ENCODE results near the gene ZNF638.

The ZNF638 gene

GRCh38 chr2:71451705-71452104, 120.1 kb downstream of the ZNF638 start:
- Histone ChIP-seq H3K9ac (ENCODE audit: low read length) (no peak overlapping the region), H3K4me3 (ENCODE audit: insufficient read depth in 1 of 2, low read depth in 1 of 2, low read length in 2 of 2) (no peak overlapping the region), H3K4ac (ENCODE audit: low read depth in 1 of 2, low read length in 2 of 2) (no peak overlapping the region), H3K18ac (ENCODE audit: low read depth in 1 of 2, low read length in 2 of 2) (no peak overlapping the region), H2BK5ac (ENCODE audit: low read depth, low read length, poor library complexity, severe bottlenecking) (no peak overlapping the region), H2BK12ac (ENCODE audit: low read length in 2 of 2) (no peak overlapping the region), H4K8ac (ENCODE audit: low read length) (no peak overlapping the region), H4K91ac (ENCODE audit: low read length) (no peak overlapping the region), H3K27me3 (ENCODE audit: control insufficient read depth in 1 of 2, insufficient read depth in 1 of 2, low read length in 2 of 2) (peaks cover 0 to 37% of the 10 kb centered on the region in 2 experiments), H2BK15ac (ENCODE audit: low read depth, poor library complexity, severe bottlenecking) (no peak overlapping the region), H2BK120ac (ENCODE audit: low read depth, low read length) (no peak overlapping the region), H3K4me1 (ENCODE audit: control insufficient read depth, insufficient read depth, low read depth, low read length) (peaks cover 29% of the 10 kb centered on the region), H2AFZ (ENCODE audit: low read depth, low read length) (no peak overlapping the region), H3K4me2 (ENCODE audit: low read length, poor library complexity, severe bottlenecking) (no peak overlapping the region), H3K36me3 (ENCODE audit: control insufficient read depth in 1 of 2, insufficient read depth in 2 of 2, low read depth in 1 of 2, low read length in 2 of 2) (no peaks in the 10 kb centered on the region), H3K14ac (ENCODE audit: low read length in 2 of 2) (no peak overlapping the region), H3K27ac (ENCODE audit: low read length, poor library complexity, severe bottlenecking) (no peak overlapping the region), H2AK5ac (ENCODE audit: low read length, severe bottlenecking) (no peak overlapping the region), H3K23ac (ENCODE audit: low read length in 2 of 2) (no peak overlapping the region), H3K9me3 (ENCODE audit: control insufficient read depth, low read length) (no peaks in the 10 kb centered on the region), H3K79me1 (replicated peaks; ENCODE audit: low read length, poor library complexity, severe bottlenecking) (no peaks in the 10 kb centered on the region)
- 42% methylated on average over 2 of the region's 4 CpGs for WGBS
- peak; percentile 61 for DNase-seq

GRCh38 chr2:71452565-71452964, 121.0 kb downstream of the ZNF638 start:
- 86% methylated on average over 1 of the region's 2 CpGs for WGBS
- no peak overlapping the region for H3K18ac ChIP-seq (ENCODE audit: low read depth in 1 of 2, low read length in 2 of 2)

GRCh38 chr2:71453404-71454220, 122.0 kb downstream of the ZNF638 start, which contains the start of gene DYSF:
DYSF (plus strand) TSS chr2:71453561.
- peak within 1 kb of the TSS; percentile 24 for H2BK5ac ChIP-seq (ENCODE audit: low read depth, low read length, poor library complexity, severe bottlenecking)
- peak within 1 kb of the TSS; percentile 91 for H3K4me2 ChIP-seq (ENCODE audit: low read length, poor library complexity, severe bottlenecking)
- H3K79me1 ChIP-seq (replicated peaks; ENCODE audit: low read length, poor library complexity, severe bottlenecking), result peaks cover 5% of the 10 kb centered on the region
- peaks cover 0 to 6% of the 10 kb centered on the region in 2 experiments for H3K36me3 ChIP-seq (ENCODE audit: control insufficient read depth in 1 of 2, insufficient read depth in 2 of 2, low read depth in 1 of 2, low read length in 2 of 2)
- peak within 1 kb of the TSS in 1 of 2 experiments; percentile 49 for H3K18ac ChIP-seq (ENCODE audit: low read depth in 1 of 2, low read length in 2 of 2)
- H3K4me3 ChIP-seq (ENCODE audit: insufficient read depth in 1 of 2, low read depth in 1 of 2, low read length in 2 of 2), result peak within 1 kb of the TSS; percentile 70 to 77
- H3K27me3 ChIP-seq (ENCODE audit: control insufficient read depth in 1 of 2, insufficient read depth in 1 of 2, low read length in 2 of 2), result peaks cover 0 to 47% of the 10 kb centered on the region in 2 experiments
- no peak within 1 kb of the TSS for H2AFZ ChIP-seq (ENCODE audit: low read depth, low read length)
- H3K9me3 ChIP-seq (ENCODE audit: control insufficient read depth, low read length), result no peaks in the 10 kb centered on the region
- peak within 1 kb of the TSS; percentile 9 for H2BK15ac ChIP-seq (ENCODE audit: low read depth, poor library complexity, severe bottlenecking)
- peak within 1 kb of the TSS; percentile 92 for H2AK5ac ChIP-seq (ENCODE audit: low read length, severe bottlenecking)
- no peak within 1 kb of the TSS for H2BK120ac ChIP-seq (ENCODE audit: low read depth, low read length)
- H3K4ac ChIP-seq (ENCODE audit: low read depth in 1 of 2, low read length in 2 of 2), result no peak within 1 kb of the TSS
- peak within 1 kb of the TSS in 1 of 2 experiments; percentile 16 for H3K23ac ChIP-seq (ENCODE audit: low read length in 2 of 2)
- no peak within 1 kb of the TSS for H3K14ac ChIP-seq (ENCODE audit: low read length in 2 of 2)
- H3K9ac ChIP-seq (ENCODE audit: low read length), result peak within 1 kb of the TSS; percentile 46
- H3K4me1 ChIP-seq (ENCODE audit: control insufficient read depth, insufficient read depth, low read depth, low read length), result peaks cover 42% of the 10 kb centered on the region
- H3K27ac ChIP-seq (ENCODE audit: low read length, poor library complexity, severe bottlenecking), result peak within 1 kb of the TSS; percentile 98
- no peak within 1 kb of the TSS for H4K91ac ChIP-seq (ENCODE audit: low read length)
- no peak within 1 kb of the TSS for H2BK12ac ChIP-seq (ENCODE audit: low read length in 2 of 2)
- peak; percentile 37 for DNase-seq
- H4K8ac ChIP-seq (ENCODE audit: low read length), result no peak within 1 kb of the TSS
- 4% methylated on average over 62 of the region's 66 CpGs for WGBS

More at GRCh38 chr2:71452565-71452964, 121.0 kb downstream of the ZNF638 start:
- Histone ChIP-seq H2BK5ac (ENCODE audit: low read depth, low read length, poor library complexity, severe bottlenecking) (no peak overlapping the region), H3K36me3 (ENCODE audit: control insufficient read depth in 1 of 2, insufficient read depth in 2 of 2, low read depth in 1 of 2, low read length in 2 of 2) (peaks cover 0 to 4% of the 10 kb centered on the region in 2 experiments), H3K79me1 (replicated peaks; ENCODE audit: low read length, poor library complexity, severe bottlenecking) (peaks cover 4% of the 10 kb centered on the region), H3K9ac (ENCODE audit: low read length) (peak overlapping the region; percentile 46), H3K27me3 (ENCODE audit: control insufficient read depth in 1 of 2, insufficient read depth in 1 of 2, low read length in 2 of 2) (peaks cover 0 to 46% of the 10 kb centered on the region in 2 experiments), H3K4me1 (ENCODE audit: control insufficient read depth, insufficient read depth, low read depth, low read length) (peaks cover 34% of the 10 kb centered on the region), H2AK5ac (ENCODE audit: low read length, severe bottlenecking) (peak overlapping the region; percentile 49), H3K23ac (ENCODE audit: low read length in 2 of 2) (no peak overlapping the region), H2BK15ac (ENCODE audit: low read depth, poor library complexity, severe bottlenecking) (no peak overlapping the region), H2AFZ (ENCODE audit: low read depth, low read length) (no peak overlapping the region), H3K4ac (ENCODE audit: low read depth in 1 of 2, low read length in 2 of 2) (no peak overlapping the region), H3K14ac (ENCODE audit: low read length in 2 of 2) (no peak overlapping the region), H4K91ac (ENCODE audit: low read length) (no peak overlapping the region), H2BK120ac (ENCODE audit: low read depth, low read length) (no peak overlapping the region), H3K4me3 (ENCODE audit: insufficient read depth in 1 of 2, low read depth in 1 of 2, low read length in 2 of 2) (no peak overlapping the region), H3K4me2 (ENCODE audit: low read length, poor library complexity, severe bottlenecking) (no peak overlapping the region), H3K9me3 (ENCODE audit: control insufficient read depth, low read length) (no peaks in the 10 kb centered on the region), H2BK12ac (ENCODE audit: low read length in 2 of 2) (no peak overlapping the region), H4K8ac (ENCODE audit: low read length) (no peak overlapping the region), H3K27ac (ENCODE audit: low read length, poor library complexity, severe bottlenecking) (no peak overlapping the region)
- DNase-seq, result peak; percentile 38

GRCh38 chr2:71454221-71455010, 122.8 kb downstream of the ZNF638 start:
- Histone ChIP-seq H3K18ac (ENCODE audit: low read depth in 1 of 2, low read length in 2 of 2) (no peak overlapping the region), H4K91ac (ENCODE audit: low read length) (no peak overlapping the region), H3K14ac (ENCODE audit: low read length in 2 of 2) (no peak overlapping the region), H2BK5ac (ENCODE audit: low read depth, low read length, poor library complexity, severe bottlenecking) (no peak overlapping the region), H3K27ac (ENCODE audit: low read length, poor library complexity, severe bottlenecking) (peak overlapping the region; percentile 98), H3K27me3 (ENCODE audit: control insufficient read depth in 1 of 2, insufficient read depth in 1 of 2, low read length in 2 of 2) (peaks cover 0 to 47% of the 10 kb centered on the region in 2 experiments), H3K79me1 (replicated peaks; ENCODE audit: low read length, poor library complexity, severe bottlenecking) (peaks cover 7% of the 10 kb centered on the region), H4K8ac (ENCODE audit: low read length) (no peak overlapping the region), H3K9ac (ENCODE audit: low read length) (peak overlapping the region; percentile 46), H3K9me3 (ENCODE audit: control insufficient read depth, low read length) (no peaks in the 10 kb centered on the region), H2AFZ (ENCODE audit: low read depth, low read length) (no peak overlapping the region), H3K36me3 (ENCODE audit: control insufficient read depth in 1 of 2, insufficient read depth in 2 of 2, low read depth in 1 of 2, low read length in 2 of 2) (peaks cover 0 to 10% of the 10 kb centered on the region in 2 experiments), H3K23ac (ENCODE audit: low read length in 2 of 2) (peak overlapping the region in 1 of 2 experiments; percentile 14), H3K4me1 (ENCODE audit: control insufficient read depth, insufficient read depth, low read depth, low read length) (peaks cover 44% of the 10 kb centered on the region), H2BK12ac (ENCODE audit: low read length in 2 of 2) (no peak overlapping the region), H3K4ac (ENCODE audit: low read depth in 1 of 2, low read length in 2 of 2) (no peak overlapping the region), H2BK120ac (ENCODE audit: low read depth, low read length) (no peak overlapping the region), H2BK15ac (ENCODE audit: low read depth, poor library complexity, severe bottlenecking) (no peak overlapping the region), H2AK5ac (ENCODE audit: low read length, severe bottlenecking) (peak overlapping the region; percentile 92), H3K4me2 (ENCODE audit: low read length, poor library complexity, severe bottlenecking) (peak overlapping the region; percentile 91), H3K4me3 (ENCODE audit: insufficient read depth in 1 of 2, low read depth in 1 of 2, low read length in 2 of 2) (peak overlapping the region; percentile 70 to 77)
- no peak for DNase-seq
- 49% methylated on average over 17 of the region's 17 CpGs for WGBS
